HepG2 (cell line): ENCODE data around the gene CDH1. TPM values are rescaled to one million over a fixed set of nuclear protein-coding genes. Genes with fewer than 3 reads are reported as not detected.

Experiments
- AKAP8 ChIP-seq: sonication (generic); formaldehyde crosslinking; IDR thresholded peaks from 2 replicates; pipeline ENCODE4 v1.5.1; 2020; ENCODE audit warnings: mild to moderate bottlenecking, missing genetic modification reagents
- HCFC1 ChIP-seq: fragments of 150-350 bp; IDR thresholded peaks from 2 replicates; pipeline ENCODE4 v1.6.1; 2014; ENCODE audit warnings: low read depth, low read length
- HNRNPUL1 ChIP-seq: fragments of 200-400 bp; formaldehyde crosslinking; IDR thresholded peaks from 2 replicates; pipeline ENCODE4 v1.6.1; 2017; ENCODE audit warnings: low read depth, mild to moderate bottlenecking, low read length, moderate library complexity
- IKZF1 ChIP-seq: fragments of 450-650 bp; IDR thresholded peaks from 2 replicates; pipeline ENCODE4 v1.7.1; 2016
- JUNB ChIP-seq: sonication (generic); formaldehyde crosslinking; IDR thresholded peaks from 2 replicates; pipeline ENCODE4 v1.8.0; 2022; ENCODE audit warnings: missing genetic modification reagents, mild to moderate bottlenecking, borderline replicate concordance
- NFIB ChIP-seq: sonication (generic); formaldehyde crosslinking; IDR thresholded peaks from 2 replicates; pipeline ENCODE4 v1.9.0; 2021; ENCODE audit warnings: missing genetic modification reagents, mild to moderate bottlenecking, borderline replicate concordance
- NFRKB ChIP-seq: fragments of 450-650 bp; IDR thresholded peaks from 2 replicates; pipeline ENCODE4 v1.6.1; 2017
- NKX3-1 ChIP-seq: sonication (generic); formaldehyde crosslinking; IDR thresholded peaks from 2 replicates; pipeline ENCODE4 v1.5.0; 2020; ENCODE audit warnings: missing genetic modification reagents
- TEF ChIP-seq: sonication (generic); formaldehyde crosslinking; IDR thresholded peaks from 2 replicates; pipeline ENCODE4 v1.5.0; 2020; ENCODE audit warnings: missing genetic modification reagents
- ZBTB44 ChIP-seq: sonication (generic); formaldehyde crosslinking; IDR thresholded peaks from 2 replicates; pipeline ENCODE4 v1.4.0; 2020; ENCODE audit warnings: missing genetic modification reagents
- ZHX1 ChIP-seq: sonication (generic); formaldehyde crosslinking; IDR thresholded peaks from 2 replicates; pipeline ENCODE4 v1.8.1; 2022; ENCODE audit warnings: low read depth, mild to moderate bottlenecking, missing genetic modification reagents
- ZNF253 ChIP-seq: sonication (generic); formaldehyde crosslinking; IDR thresholded peaks from 2 replicates; pipeline ENCODE4 v1.8.0; 2022; ENCODE audit warnings: mild to moderate bottlenecking, missing genetic modification reagents, borderline replicate concordance
- ZNF510 ChIP-seq: sonication (generic); formaldehyde crosslinking; IDR thresholded peaks from 2 replicates; pipeline ENCODE4 v1.4.0; 2020; ENCODE audit warnings: low read depth, mild to moderate bottlenecking, missing genetic modification reagents
- polyA plus RNA-seq, 8 experiments: library from polyadenylated mRNA; depleted of rRNA in 3 of 8; stranded (reverse) in 7 of 8; unstranded in 1 of 8; fragments of >200 nt; fragmentation: Illumina TruSeq in 4 of 8; extraction: Trizol in 4 of 8; gene quantifications; 2 replicates each; pipeline versions ENCODE4 v1.2.1 to v1.2.3, GENCODE V29; 2011 to 2016; ENCODE audit warnings: low read depth in 4 of 8, missing spikeins in 1 of 8, mixed read lengths in 1 of 8; ENCODE audit not compliant: insufficient read depth in 1 of 8
- total RNA-seq, 5 experiments: library from RNA; depleted of rRNA; stranded (reverse); fragments of >200 nt; fragmentation: Illumina TruSeq; extraction: Trizol; gene quantifications; 2 replicates each; pipeline ENCODE4 v1.2.3, GENCODE V29; 2016; ENCODE audit warnings: low read depth in 1 of 5
- TF ChIP-seq, protein P1 (sequence below), 2 experiments: sonication (generic) in 1 of 2; formaldehyde crosslinking in 1 of 2; IDR thresholded peaks; 2 replicates each; pipeline versions ENCODE4 v1.5.1 to v1.6.1; 2011 to 2020; ENCODE audit warnings: borderline replicate concordance in 1 of 2, low read depth in 1 of 2, low read length in 1 of 2, mild to moderate bottlenecking in 1 of 2, missing genetic modification reagents in 1 of 2, moderate library complexity in 1 of 2
- TF ChIP-seq, protein P2 (sequence below): sonication (generic); formaldehyde crosslinking; IDR thresholded peaks from 2 replicates; pipeline ENCODE4 v1.4.0; 2020; ENCODE audit warnings: missing genetic modification reagents
- TF ChIP-seq, protein P3 (sequence below): sonication (generic); formaldehyde crosslinking; IDR thresholded peaks from 2 replicates; pipeline ENCODE4 v1.8.1; 2023; ENCODE audit warnings: mild to moderate bottlenecking, missing genetic modification reagents

CDH1 gene
- total and polyA plus RNA-seq, 2 of the 13 experiments (the other 11 are each of a cell fraction or from before 2014, with no cell fraction given): 0.95 to 9.8 TPM

- TF ChIP-seq, protein P1, sequence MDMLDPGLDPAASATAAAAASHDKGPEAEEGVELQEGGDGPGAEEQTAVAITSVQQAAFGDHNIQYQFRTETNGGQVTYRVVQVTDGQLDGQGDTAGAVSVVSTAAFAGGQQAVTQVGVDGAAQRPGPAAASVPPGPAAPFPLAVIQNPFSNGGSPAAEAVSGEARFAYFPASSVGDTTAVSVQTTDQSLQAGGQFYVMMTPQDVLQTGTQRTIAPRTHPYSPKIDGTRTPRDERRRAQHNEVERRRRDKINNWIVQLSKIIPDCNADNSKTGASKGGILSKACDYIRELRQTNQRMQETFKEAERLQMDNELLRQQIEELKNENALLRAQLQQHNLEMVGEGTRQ (IDR thresholded peaks at IDR 0.05; ENCODE audit: low read depth, low read length): 0 out of 2 replicates have a peak, but pooled peaks have one; percentile 6
- TF ChIP-seq, protein P1 (CRISPR knock-in tag; IDR thresholded peaks at IDR 0.05; ENCODE audit: borderline replicate concordance): no peak
- TF ChIP-seq ZNF253 (CRISPR knock-in tag): no peak
- TF ChIP-seq NFIB: no peak
- TF ChIP-seq, protein P2, sequence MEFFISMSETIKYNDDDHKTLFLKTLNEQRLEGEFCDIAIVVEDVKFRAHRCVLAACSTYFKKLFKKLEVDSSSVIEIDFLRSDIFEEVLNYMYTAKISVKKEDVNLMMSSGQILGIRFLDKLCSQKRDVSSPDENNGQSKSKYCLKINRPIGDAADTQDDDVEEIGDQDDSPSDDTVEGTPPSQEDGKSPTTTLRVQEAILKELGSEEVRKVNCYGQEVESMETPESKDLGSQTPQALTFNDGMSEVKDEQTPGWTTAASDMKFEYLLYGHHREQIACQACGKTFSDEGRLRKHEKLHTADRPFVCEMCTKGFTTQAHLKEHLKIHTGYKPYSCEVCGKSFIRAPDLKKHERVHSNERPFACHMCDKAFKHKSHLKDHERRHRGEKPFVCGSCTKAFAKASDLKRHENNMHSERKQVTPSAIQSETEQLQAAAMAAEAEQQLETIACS (CRISPR knock-in tag): no peak
- TF ChIP-seq, protein P3, sequence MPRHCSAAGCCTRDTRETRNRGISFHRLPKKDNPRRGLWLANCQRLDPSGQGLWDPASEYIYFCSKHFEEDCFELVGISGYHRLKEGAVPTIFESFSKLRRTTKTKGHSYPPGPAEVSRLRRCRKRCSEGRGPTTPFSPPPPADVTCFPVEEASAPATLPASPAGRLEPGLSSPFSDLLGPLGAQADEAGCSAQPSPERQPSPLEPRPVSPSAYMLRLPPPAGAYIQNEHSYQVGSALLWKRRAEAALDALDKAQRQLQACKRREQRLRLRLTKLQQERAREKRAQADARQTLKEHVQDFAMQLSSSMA (CRISPR knock-in tag): 0 out of 2 replicates have a peak, but pooled peaks have one; percentile 51
- no peak for TF ChIP-seq TEF (CRISPR knock-in tag)
- TF ChIP-seq NFRKB: no peak
- no peak for TF ChIP-seq HNRNPUL1
- peak; percentile 68 for TF ChIP-seq ZHX1 (CRISPR knock-in tag)
- peak; percentile 38; the same call in 1 of the 2 replicates for TF ChIP-seq AKAP8 (CRISPR knock-in tag)
- no peak for TF ChIP-seq ZNF510 (CRISPR knock-in tag)
- TF ChIP-seq ZBTB44 (CRISPR knock-in tag): peak; percentile 40; the same call in 1 of the 2 replicates
- peak; percentile 92 for TF ChIP-seq NKX3-1 (CRISPR knock-in tag)
- TF ChIP-seq IKZF1: no peak
- TF ChIP-seq JUNB (CRISPR knock-in tag): peak; percentile 74; the same call in 1 of the 2 replicates
- no peak for TF ChIP-seq HCFC1
These were observed 55.6 kb downstream of the CDH1 start (continued) for GRCh38 chr16:68792465-68793324.
